Endothelial cell of umbilical vein (primary cell): ENCODE measurements around the gene CHGA. TPM values are rescaled to one million over a fixed set of nuclear protein-coding genes. Genes with fewer than 3 reads are reported as not detected.

Experiments used
- BruUV-seq: library from RNA; stranded (reverse); fragments of 400-500 nt; replicated peaks from 2 replicates; lab custom pipeline; 2021; lab: Mats Ljungman, UMichigan
- CTCF ChIA-PET: fragments of 300-600, 350-600 bp; sonication (Branson Sonifier 250); formaldehyde crosslinking; loops from one replicate; lab custom pipeline; 2021; ENCODE audit warnings: antibody characterized with exemption, inconsistent platforms; lab: Charles Lee
- POLR2A ChIA-PET: fragments of 300-600, 350-600 bp; sonication (Branson Sonifier 250); formaldehyde crosslinking; loops from one replicate; lab custom pipeline; 2021; ENCODE audit warnings: antibody characterized with exemption, inconsistent platforms; lab: Charles Lee
- DNase-seq: peaks from one replicate; pipeline ENCODE4 v3.0.0-alpha.2; 2011; ENCODE audit warnings: low read depth, low spot score
- FAIRE-seq: peaks from 2 replicates; lab custom pipeline; 2011; peaks lifted over from hg19 to GRCh38; lab: Jason Lieb, UNC
- H2AFZ ChIP-seq: 2 replicates; pipeline ENCODE4 v1.6.0; 2012; ENCODE audit warnings: low read depth, low read length, control low read depth, inconsistent platforms
- H3K27ac ChIP-seq: 2 replicates; pipeline ENCODE4 v1.5.1; 2011; ENCODE audit warnings: low read depth, mild to moderate bottlenecking, control low read depth, low read length, moderate library complexity; ENCODE audit not compliant: insufficient read depth
- H3K27me3 ChIP-seq, 2 experiments: 2 replicates each; pipeline versions ENCODE4 v1.6.0 to v1.6.1; 2011; ENCODE audit warnings: low read length in 2 of 2, mixed read lengths in 1 of 2; ENCODE audit not compliant: control insufficient read depth in 2 of 2, insufficient read depth in 2 of 2
- H3K36me3 ChIP-seq, 2 experiments: 2 replicates in 1 of 2; 3 replicates in 1 of 2; pipeline ENCODE4 v1.5.1; 2011; ENCODE audit warnings: low read length in 2 of 2, mild to moderate bottlenecking in 1 of 2, moderate library complexity in 1 of 2; ENCODE audit not compliant: control insufficient read depth in 2 of 2, insufficient read depth in 2 of 2; ENCODE audit errors: extremely low read depth in 1 of 2
- H3K4me1 ChIP-seq: 3 replicates; pipeline ENCODE4 v1.5.1; 2011; ENCODE audit warnings: mild to moderate bottlenecking, low read length; ENCODE audit not compliant: control insufficient read depth, insufficient read depth; ENCODE audit errors: extremely low read depth
- H3K4me2 ChIP-seq: 2 replicates; pipeline ENCODE4 v1.6.1; 2011; ENCODE audit warnings: low read length, control low read depth, mixed read lengths; ENCODE audit not compliant: insufficient read depth
- H3K4me3 ChIP-seq, 3 experiments: fragments of 200-600 bp in 1 of 3; sonication (generic), shearing (Covaris generic) in 1 of 3; replicated peaks in 1 of 3; 2 replicates each; pipeline ENCODE4 v1.5.1; 2011 to 2016; ENCODE audit warnings: control low read depth in 3 of 3, low read length in 3 of 3, mild to moderate bottlenecking in 2 of 3, inconsistent platforms in 1 of 3, low read depth in 1 of 3, moderate library complexity in 1 of 3; ENCODE audit not compliant: insufficient read depth in 1 of 3
- H3K79me2 ChIP-seq: 2 replicates; pipeline ENCODE4 v1.6.0; 2012; ENCODE audit warnings: low read length, inconsistent platforms; ENCODE audit not compliant: control insufficient read depth, insufficient read depth
- H3K9ac ChIP-seq: replicated peaks from 2 replicates; pipeline ENCODE3; 2011; ENCODE audit warnings: low read length, control low read depth; ENCODE audit not compliant: insufficient read depth; ENCODE audit errors: extremely low read depth
- H3K9me1 ChIP-seq: replicated peaks from 3 replicates; pipeline ENCODE4 v1.6.0; 2011; ENCODE audit warnings: mild to moderate bottlenecking, low read length; ENCODE audit not compliant: control insufficient read depth, insufficient read depth; ENCODE audit errors: extremely low read depth
- H3K9me3 ChIP-seq: replicated peaks from 2 replicates; pipeline ENCODE4 v1.5.1; 2012; ENCODE audit warnings: low read length, inconsistent platforms; ENCODE audit not compliant: control insufficient read depth, insufficient read depth
- H4K20me1 ChIP-seq: replicated peaks from 2 replicates; pipeline ENCODE3; 2011; ENCODE audit warnings: mild to moderate bottlenecking, low read length; ENCODE audit not compliant: control insufficient read depth, insufficient read depth; ENCODE audit errors: extremely low read depth
- CTCF ChIP-seq, 2 donors: IDR thresholded peaks; 1 replicate in 1 of 2; 2 replicates in 1 of 2; pipeline ENCODE4 v1.5.1; 2011; ENCODE audit warnings: low read length in 2 of 2, mild to moderate bottlenecking in 2 of 2, moderate library complexity in 2 of 2, control low read depth in 1 of 2, inconsistent platforms in 1 of 2, low read depth in 1 of 2; ENCODE audit not compliant: insufficient read depth in 1 of 2; ENCODE audit errors: extremely low read depth in 1 of 2
- EZH2 ChIP-seq: IDR thresholded peaks from 2 replicates; pipeline ENCODE4 v1.6.1; 2012; ENCODE audit warnings: borderline replicate concordance, low read depth, mild to moderate bottlenecking, moderate library complexity, low read length, inconsistent platforms; ENCODE audit not compliant: severe bottlenecking
- FOS ChIP-seq: IDR thresholded peaks from 2 replicates; pipeline ENCODE4 v1.6.1; 2011; ENCODE audit warnings: mild to moderate bottlenecking, low read length, moderate library complexity, borderline replicate concordance; ENCODE audit not compliant: insufficient read depth
- GATA2 ChIP-seq: IDR thresholded peaks from 2 replicates; pipeline ENCODE4 v1.7.0; 2011; ENCODE audit warnings: low read depth, mild to moderate bottlenecking, moderate library complexity, mixed read lengths, low read length; ENCODE audit not compliant: insufficient read length, insufficient read depth
- JUN ChIP-seq: IDR thresholded peaks from 2 replicates; pipeline ENCODE4 v1.6.1; 2011; ENCODE audit warnings: borderline replicate concordance, low read depth; ENCODE audit not compliant: insufficient read length, insufficient read depth
- MAX ChIP-seq: IDR thresholded peaks from 2 replicates; pipeline ENCODE4 v1.6.1; 2011; ENCODE audit not compliant: insufficient read depth, insufficient read length
- MYC ChIP-seq: IDR thresholded peaks from one replicate; pipeline ENCODE4 v1.6.1; 2011; ENCODE audit warnings: mild to moderate bottlenecking, low read depth, low read length
- POLR2A ChIP-seq: IDR thresholded peaks from 2 replicates; pipeline ENCODE4 v1.6.1; 2012; ENCODE audit warnings: low read depth, mild to moderate bottlenecking, control low read depth, low read length
- POLR2AphosphoS5 ChIP-seq: IDR thresholded peaks from 2 replicates; pipeline ENCODE4 v1.6.1; 2012; ENCODE audit warnings: low read depth, mild to moderate bottlenecking, control low read depth, low read length, moderate library complexity; ENCODE audit not compliant: insufficient read depth
- dilution Hi-C: fragments of 300-500 bp; cut with MboI; formaldehyde crosslinking; loops from one replicate; pipeline ENCODE4 v1.15.0; 2019; ENCODE audit warnings: low sequenced_read_pairs; ENCODE audit not compliant: extremely low pct_ligation_motif_present
- intact Hi-C: fragments of 100-400 bp; cut with micrococcal nuclease; formaldehyde crosslinking; loops from one replicate; pipeline ENCODE4 v1.10.0; 2022
- polyA plus RNA-seq, 4 experiments: library from polyadenylated mRNA; depleted of rRNA in 3 of 4; stranded (reverse) in 3 of 4; unstranded in 1 of 4; fragments of >200 nt; gene quantifications; 2 replicates each; pipeline versions ENCODE4 v1.2.1 to v1.2.3, GENCODE V29; 2011 to 2012; ENCODE audit warnings: missing spikeins in 1 of 4
- total RNA-seq: library from RNA; stranded (reverse); gene quantifications from 2 replicates; pipeline ENCODE4 v1.2.3, GENCODE V29; 2021

Gene CHGA
- total and polyA plus RNA-seq, 2 donors (not counting 3 experiments of a cell fraction or from before 2014, with no cell fraction given) = not detected

GRCh38 chr14:92937051-92937937 lies 14.3 kb downstream of the CHGA start:
- DNase-seq (no peak), FAIRE-seq (no peak)
- H3K4me1 ChIP-seq = no peaks in the 10 kb centered on the region
- no peak overlapping the region for H3K9ac ChIP-seq
- H3K9me1 ChIP-seq = no peaks in the 10 kb centered on the region
- no peaks in the 10 kb centered on the region for H3K36me3 ChIP-seq
- no peaks in the 10 kb centered on the region for H3K79me2 ChIP-seq
- no peak overlapping the region for H2AFZ ChIP-seq
- H3K4me2 ChIP-seq = no peak overlapping the region
- no peaks in the 10 kb centered on the region for H3K9me3 ChIP-seq
- no peak overlapping the region for H3K27ac ChIP-seq
- intact Hi-C loops = no loop called here
- H3K4me3 ChIP-seq = no peak overlapping the region
- POLR2A ChIA-PET = no interaction called here
- no peaks in the 10 kb centered on the region for H4K20me1 ChIP-seq
- TF ChIP-seq JUN (no peak), POLR2AphosphoS5 (no peak), FOS (no peak), MYC (no peak), MAX (no peak)
- CTCF ChIA-PET = no interaction called here
- H3K27me3 ChIP-seq = no peaks in the 10 kb centered on the region
- BruUV-seq = no TSS peak
- dilution Hi-C loops = no loop called here

- no peak overlapping the region for H3K27ac ChIP-seq
Observed at GRCh38 chr14:92938235-92938875, 15.4 kb downstream of the CHGA start.

More at GRCh38 chr14:92938235-92938875, 15.4 kb downstream of the CHGA start:
- Histone ChIP-seq H3K4me1 (no peaks in the 10 kb centered on the region), H3K27me3 (no peaks in the 10 kb centered on the region), H4K20me1 (no peaks in the 10 kb centered on the region), H3K9ac (no peak overlapping the region), H2AFZ (no peak overlapping the region), H3K79me2 (no peaks in the 10 kb centered on the region), H3K9me3 (no peaks in the 10 kb centered on the region), H3K4me3 (no peak overlapping the region), H3K9me1 (no peaks in the 10 kb centered on the region), H3K4me2 (no peak overlapping the region), H3K36me3 (no peaks in the 10 kb centered on the region)
- POLR2A ChIA-PET = no interaction called here
- TF ChIP-seq MYC = no peak
- no peak for TF ChIP-seq EZH2
- no peak for TF ChIP-seq GATA2
- no peak for TF ChIP-seq CTCF (IDR thresholded peaks at IDR 0.05; ENCODE audit: extremely low read depth in 1 of 2, insufficient read depth in 1 of 2, low read depth in 1 of 2, low read length in 2 of 2)
- TF ChIP-seq POLR2A = no peak
- FAIRE-seq = no peak
- dilution Hi-C loops = no loop called here
- CTCF ChIA-PET = no interaction called here
- no peak for DNase-seq
- intact Hi-C loops = no loop called here
- BruUV-seq = no TSS peak
